D721Med (cell line): ENCODE results near the gene CADM4.

Experiments
- DNase-seq: peaks from one replicate; pipeline ENCODE4 v3.0.0; 2011; ENCODE audit warnings: low spot score; ENCODE audit not compliant: insufficient read length
- FAIRE-seq: peaks from 2 replicates; lab custom pipeline; 2011; peaks lifted over from hg19 to GRCh38; lab: Jason Lieb, UNC
- CTCF ChIP-seq: IDR thresholded peaks from 2 replicates; pipeline ENCODE4 v1.5.1; 2012; ENCODE audit warnings: mild to moderate bottlenecking, control low read depth; ENCODE audit not compliant: insufficient read depth; ENCODE audit errors: missing control alignments

CADM4 gene

GRCh38 chr19:43595999-43596841 lies 43.4 kb downstream of the CADM4 start, which contains the start of the genes IRGQ and ZNF576:
IRGQ (minus strand) TSS chr19:43596134; CDS start chr19:43595338, 796 bp downstream.
ZNF576 (plus strand) TSS chr19:43596595; CDS start chr19:43597109, 514 bp downstream.
- DNase-seq (peak; percentile 84), FAIRE-seq (peak; percentile 75)
- TF ChIP-seq CTCF: no peak

- FAIRE-seq (no peak), DNase-seq (no peak)
- no peak for TF ChIP-seq CTCF
Observed at GRCh38 chr19:43595605-43595998, 44.0 kb downstream of the CADM4 start.

GRCh38 chr19:43594710-43595604 lies 44.7 kb downstream of the CADM4 start:
- DNase-seq (no peak), FAIRE-seq (no peak)
- TF ChIP-seq CTCF: peak; percentile 84

GRCh38 chr19:43594081-43594697 lies 45.5 kb downstream of the CADM4 start:
- TF ChIP-seq CTCF: no peak
- DNase-seq (no peak), FAIRE-seq (no peak)

- DNase-seq: no peak
- no peak for TF ChIP-seq CTCF
- no peak for FAIRE-seq
Observed at GRCh38 chr19:43592800-43593350, 46.8 kb downstream of the CADM4 start.

GRCh38 chr19:43591904-43592772 lies 47.5 kb downstream of the CADM4 start:
- DNase-seq: no peak
- FAIRE-seq: no peak
- no peak for TF ChIP-seq CTCF
